Stimulated activated CD4-positive, alpha-beta T cell treated with anti-CD3 and anti-CD28 coated beads, Interleukin-4, amount 100 ng/mL, for 48 hours (primary cell): ENCODE results near the gene APH1B.
"Not testable (repeated sequence)": the region's sequence is repeated elsewhere in the genome, so short reads cannot be mapped to it uniquely, and the experiment has no call there.

Source experiments
- DNase-seq, 2 donors: peaks; one replicate each; pipeline ENCODE4 v3.0.0-alpha.2; 2020; ENCODE audit warnings: low read depth in 2 of 2

APH1B gene

DNA sequence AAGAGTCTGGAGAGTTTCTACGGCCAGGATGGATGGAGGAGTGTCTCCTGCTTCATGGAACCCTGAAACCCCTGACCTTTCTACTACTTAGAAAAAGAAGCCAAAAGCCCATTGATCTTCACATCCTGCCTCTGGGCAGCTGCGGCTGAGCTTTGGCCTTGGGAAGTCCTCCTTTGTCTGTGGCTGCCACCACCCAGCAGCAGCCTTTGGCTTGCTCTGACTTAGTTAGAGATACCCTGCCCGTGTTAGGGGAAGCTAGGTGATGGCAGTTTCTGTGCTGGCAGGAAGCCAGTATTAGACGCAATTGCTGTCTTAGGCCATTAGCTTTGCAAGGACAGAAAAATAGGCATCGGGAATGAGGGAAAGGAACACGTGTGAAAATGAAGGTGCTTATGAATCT lies 18.8 kb downstream of the APH1B start:
- no peak for DNase-seq

DNA sequence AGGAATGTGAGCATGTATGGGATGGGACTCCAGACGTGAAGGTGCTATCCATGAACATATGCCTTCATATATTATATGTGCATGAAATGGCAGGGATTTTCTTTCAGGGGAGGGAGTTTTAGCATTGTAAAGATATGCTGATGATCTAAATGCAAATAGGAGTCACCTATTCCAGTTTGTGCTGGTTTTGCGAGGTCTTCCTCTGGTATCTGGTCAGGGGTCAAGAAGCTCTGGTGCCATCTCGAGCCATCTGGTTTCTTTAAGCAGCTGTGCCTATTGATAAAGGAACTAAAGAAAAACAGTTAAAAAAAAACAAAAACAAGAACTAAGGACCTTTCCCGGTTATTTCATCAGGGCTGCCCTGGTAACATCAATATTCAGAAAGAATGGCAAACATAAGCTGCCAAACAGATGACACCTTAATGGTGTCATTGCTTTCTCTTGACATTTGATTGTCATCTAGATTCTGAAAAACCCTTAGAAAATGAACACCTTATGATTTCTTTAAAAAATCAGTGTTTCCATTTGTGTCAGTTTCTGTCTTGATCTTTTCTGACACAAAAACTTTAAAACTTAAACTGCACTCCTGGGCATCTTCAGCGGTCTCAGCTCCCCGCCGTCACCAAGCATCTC lies 22.7 kb downstream of the APH1B start:
- no peak for DNase-seq

DNA sequence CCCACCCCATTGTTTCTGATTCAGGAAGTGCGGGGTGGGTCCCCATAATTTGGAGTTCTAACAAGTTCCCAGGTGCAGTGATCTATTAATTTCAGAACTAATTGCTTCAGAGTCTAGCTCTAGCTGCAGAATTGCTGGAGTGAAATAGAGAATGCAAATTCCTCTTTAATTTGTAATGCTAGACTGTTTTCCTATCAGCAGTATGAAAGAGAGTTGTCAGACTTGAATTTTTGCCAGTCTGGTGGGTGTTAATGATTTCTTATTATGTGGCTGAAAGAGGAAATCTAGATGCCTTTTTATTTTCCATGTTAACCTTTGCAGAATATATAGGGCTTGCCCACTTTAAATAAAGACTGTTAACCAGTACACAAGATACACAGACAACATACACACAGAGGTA lies 23.7 kb downstream of the APH1B start:
- DNase-seq: no peak

DNA sequence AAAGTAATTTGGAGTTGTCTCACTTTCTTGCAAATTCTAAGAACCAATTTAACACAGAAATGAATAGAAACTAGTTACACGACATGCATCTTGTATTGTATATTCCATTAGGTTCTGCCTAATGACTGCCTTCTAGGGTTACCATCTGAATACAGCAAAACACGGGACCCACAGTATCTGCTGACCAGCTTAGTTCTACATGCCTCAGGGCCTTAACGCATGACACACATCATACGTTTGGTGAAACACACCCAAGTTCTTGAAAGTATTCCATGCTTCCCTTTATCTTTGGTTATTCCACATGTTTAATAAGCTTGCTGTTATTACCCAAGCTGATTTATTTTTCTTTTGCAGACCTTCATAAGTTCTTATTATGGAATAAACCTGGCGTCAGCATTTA lies 27.9 kb downstream of the APH1B start:
- no peak for DNase-seq

DNA sequence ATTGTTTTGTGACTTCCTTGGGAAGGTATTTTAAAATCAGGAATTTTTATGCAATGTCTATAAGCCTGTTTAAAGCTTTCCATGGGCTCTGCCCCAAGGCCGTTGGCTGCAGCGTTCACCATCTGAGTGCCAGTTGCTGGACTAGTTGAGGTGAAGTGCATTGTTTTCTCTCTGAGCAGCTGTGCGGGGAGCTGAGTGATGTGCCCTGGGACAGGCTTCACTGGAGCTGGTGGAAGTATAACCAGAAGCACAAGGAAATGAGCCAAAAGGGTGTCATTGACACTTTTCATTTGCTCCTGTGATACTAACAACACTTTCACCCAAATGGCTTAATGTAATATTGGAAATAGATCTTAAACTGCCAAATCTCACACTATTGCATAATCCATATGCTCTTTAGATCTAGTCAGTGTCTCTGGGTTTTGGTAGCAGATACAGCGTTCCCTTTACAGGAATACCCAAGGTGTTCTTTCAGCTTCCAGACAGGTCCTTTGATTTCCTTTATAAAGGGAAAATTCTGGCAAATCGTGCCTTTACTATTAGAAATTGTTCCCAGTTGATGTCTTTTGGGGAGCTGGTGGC lies 29.2 kb downstream of the APH1B start:
- DNase-seq: no peak

DNA sequence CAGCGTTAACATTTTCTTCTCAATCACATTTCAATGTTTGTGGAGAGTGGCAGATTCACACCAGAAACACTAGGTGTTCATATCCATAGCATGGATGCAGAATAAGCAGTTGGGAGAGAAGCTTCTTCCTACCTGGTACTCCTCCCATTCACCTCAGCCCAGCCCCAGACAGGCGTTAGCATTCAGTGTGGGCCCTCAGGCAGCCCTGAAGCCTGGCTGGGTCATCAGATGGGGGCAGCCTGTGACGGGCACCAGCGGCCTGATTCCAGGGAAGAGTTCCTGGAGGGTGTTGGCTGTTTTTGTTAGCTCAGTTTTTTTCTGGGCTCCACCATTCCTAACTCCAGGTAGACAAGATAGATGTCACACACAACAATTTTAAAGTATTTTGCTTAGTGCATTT lies 31.1 kb downstream of the APH1B start:
- DNase-seq: no peak

DNA sequence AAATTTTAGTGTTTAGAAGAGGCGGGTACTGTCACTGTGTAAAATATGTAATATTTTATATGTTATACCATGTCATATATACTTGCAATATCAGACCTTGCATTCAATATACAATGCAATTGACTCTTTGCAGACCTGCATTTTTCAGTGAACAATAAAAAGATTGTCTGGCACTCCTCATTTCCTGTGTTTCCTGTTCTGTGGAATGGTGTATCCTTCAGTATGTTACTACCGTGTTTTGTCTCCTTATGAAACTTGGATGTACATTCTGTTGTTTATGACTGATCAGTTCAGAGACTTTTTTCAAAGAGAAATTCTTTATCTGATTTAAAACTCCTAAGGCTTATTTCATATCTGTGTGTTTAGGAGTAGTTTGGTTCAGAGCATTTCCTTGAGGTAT lies 31.5 kb downstream of the APH1B start:
- no peak for DNase-seq

DNA sequence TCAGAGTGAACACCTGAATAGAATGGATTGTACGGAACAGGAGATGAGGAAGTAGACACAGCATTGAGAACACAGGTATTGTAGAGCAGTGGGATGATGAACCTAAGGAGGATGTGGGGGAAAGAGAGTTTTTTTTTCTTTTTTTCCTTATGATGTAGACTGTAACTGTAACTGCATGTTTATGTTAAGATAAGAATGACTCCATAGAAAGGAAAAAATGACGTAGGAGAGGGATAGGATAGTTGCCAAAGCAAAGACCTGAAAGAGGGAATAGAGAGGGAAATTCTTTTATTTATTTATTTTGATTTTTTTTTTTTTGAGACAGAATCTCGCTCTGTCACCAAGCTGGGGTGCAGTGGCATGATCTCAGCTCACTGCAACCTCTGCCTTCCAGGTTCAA lies 33.2 kb downstream of the APH1B start:
- no peak for DNase-seq

DNA sequence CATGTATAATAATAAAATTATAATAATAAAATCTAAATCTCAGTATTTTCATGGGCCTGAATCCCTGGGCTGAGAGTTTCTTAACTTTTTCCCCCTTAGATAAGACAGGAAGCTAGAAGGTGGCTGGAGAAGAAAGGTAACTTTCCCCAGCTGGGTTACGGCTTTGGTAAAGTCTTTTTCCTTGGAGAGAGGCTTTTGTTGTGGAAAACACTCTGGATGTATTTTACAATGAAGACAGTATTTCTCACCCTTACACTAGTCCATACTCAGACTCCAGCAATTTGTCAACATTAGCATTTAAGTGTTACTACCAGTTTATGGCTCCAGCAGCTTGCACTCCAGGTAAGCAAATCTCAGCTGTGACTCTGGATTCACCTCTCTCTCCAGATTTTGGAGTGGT lies 34.9 kb downstream of the APH1B start:
- no peak for DNase-seq

DNA sequence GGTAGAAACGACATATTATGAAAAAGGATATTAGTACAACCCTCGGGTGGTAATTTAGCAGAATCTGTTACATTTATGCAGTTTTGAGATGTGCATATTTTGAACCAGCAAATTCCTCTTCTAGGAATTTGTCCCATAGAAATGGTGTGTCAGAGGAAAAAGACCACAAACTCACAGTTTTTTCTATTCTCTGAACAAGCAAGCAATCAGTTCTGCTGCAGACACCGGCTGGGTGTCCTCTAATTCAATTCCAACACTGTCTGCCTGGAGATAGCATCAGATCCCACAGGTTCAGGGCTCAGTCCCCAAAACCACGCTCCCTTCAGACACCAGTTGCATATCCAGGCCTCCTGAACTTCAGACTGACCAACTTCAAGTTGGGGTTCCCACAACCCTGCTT lies 36.4 kb downstream of the APH1B start:
- DNase-seq: no peak

DNA sequence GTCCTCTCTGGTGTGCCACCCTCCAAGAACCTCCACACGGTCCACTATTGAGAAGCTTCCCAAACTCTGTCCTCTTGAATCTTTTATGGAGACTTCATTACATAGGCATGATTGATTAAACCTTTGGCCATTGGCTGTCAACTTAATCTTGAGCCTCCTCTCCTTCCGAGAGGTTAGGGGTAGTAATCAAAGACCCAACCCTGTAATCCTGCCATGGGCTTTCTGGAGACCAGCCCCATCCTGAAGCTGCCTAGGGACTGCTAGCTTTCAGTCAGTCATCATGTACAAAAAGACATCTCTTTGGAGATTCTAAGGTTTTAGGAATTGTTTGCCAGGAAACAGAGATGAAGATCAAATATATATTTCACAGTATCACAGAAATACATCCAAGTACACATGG lies 37.0 kb downstream of the APH1B start:
- DNase-seq: no peak

DNA sequence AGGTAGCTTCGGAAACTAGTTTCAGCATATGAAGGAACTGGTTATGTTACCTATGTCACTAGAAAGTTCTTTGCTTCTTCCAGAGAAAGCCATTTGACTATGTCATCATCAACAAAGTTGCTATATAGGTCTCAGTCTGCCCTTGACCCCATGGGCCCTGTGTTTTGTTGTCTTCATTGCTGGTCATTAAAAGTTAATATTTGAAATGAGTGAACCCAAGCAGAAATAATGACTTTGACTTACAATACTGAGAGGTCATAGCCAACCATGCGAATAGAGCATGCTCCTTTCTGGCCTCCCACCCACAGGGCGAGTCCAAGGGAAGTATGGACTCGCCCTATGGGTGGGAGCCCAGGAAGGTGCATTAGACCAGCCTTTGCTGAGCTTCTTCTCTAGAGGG lies 40.9 kb downstream of the APH1B start:
- DNase-seq: no peak

DNA sequence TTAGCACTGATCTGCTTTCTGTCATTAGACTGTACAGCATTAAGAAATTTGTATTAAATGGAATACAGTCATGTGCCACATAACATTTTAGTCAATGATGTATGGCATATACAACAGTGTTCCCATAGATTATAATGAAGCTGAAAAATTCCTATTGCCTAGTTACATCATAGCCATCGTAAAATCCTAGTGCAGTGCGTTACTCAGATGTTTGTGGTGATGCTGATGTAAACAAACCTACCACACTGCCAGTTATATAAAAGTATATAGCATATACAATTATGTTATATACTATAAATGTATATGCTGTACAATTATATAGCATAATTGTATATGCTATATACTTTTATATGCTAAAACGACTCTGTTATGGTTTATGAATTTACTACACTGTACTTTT lies 41.7 kb downstream of the APH1B start:
- DNase-seq: no peak

DNA sequence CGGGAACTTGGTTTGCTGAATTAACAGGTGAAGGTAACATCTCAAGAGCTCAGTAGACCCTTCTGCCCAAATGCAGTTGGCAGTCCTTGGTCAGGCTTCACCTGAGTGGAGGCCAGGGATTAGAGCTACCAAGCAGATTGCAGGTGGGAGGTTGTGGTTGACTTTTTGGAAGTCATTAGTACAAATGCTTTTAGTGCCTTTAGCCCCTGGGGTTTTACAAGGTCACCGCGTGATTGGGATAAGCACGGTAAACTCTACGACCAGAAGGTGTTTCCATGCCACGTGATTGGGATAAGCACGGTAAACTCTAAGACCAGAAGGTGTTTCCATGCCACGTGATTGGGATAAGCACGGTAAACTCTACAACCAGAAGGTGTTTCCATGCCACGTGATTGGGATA lies 43.0 kb downstream of the APH1B start:
- not testable (repeated sequence) for DNase-seq

DNA sequence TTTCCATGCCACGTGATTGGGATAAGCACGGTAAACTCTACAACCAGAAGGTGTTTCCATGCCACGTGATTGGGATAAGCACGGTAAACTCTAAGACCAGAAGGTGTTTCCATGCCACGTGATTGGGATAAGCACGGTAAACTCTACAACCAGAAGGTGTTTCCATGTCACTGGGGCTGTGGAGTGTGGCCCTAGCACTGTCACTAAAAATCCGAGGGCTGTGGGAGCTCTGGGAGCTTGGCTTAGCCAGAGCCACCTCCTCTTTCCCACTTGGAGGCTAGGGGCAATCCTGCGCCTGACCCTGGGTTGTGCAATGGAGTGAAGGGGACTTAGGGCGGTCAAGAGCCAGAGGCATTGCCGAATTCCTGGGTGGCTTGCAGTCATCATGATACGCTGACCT lies 43.6 kb downstream of the APH1B start:
- DNase-seq: not testable (repeated sequence)

DNA sequence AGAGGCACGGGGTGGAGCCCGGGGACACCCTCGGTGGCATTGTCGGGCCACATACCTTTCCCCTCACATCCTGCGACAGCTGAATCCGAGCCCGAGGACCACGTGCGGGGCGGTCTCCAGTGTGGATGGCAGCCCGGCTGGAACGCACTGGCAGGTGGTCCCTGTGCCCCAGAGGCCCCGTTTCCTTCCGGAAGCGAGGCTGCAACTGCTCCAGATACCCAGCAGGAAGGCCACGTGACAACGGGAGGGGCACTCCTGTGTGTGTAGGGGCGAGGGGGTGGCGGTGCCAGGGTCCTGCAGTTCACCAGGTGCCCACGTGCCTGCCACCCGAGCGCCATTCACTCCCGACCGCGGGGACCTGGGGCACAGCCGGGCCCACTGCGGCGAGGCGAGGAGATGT lies 44.1 kb downstream of the APH1B start:
- no peak for DNase-seq

DNA sequence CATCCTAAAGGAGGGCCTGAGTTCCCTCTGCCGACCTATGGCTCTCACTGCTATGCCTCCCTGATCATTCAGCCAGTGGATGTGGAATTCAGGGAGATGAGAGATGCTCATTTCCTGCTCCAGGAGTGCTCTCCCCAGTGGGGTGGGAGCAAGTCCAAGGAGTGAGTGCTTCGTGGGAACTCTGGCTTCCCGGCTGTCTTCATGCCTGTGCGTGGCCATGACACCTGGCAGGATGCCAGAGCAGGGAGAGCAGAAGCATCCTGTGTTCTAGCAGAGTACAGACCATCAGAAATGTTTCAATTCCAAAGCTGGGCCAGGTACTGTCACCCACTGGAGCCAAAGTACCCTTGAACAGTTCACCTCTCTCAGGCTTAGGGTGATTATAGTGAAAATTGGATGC lies 45.1 kb downstream of the APH1B start:
- no peak for DNase-seq

DNA sequence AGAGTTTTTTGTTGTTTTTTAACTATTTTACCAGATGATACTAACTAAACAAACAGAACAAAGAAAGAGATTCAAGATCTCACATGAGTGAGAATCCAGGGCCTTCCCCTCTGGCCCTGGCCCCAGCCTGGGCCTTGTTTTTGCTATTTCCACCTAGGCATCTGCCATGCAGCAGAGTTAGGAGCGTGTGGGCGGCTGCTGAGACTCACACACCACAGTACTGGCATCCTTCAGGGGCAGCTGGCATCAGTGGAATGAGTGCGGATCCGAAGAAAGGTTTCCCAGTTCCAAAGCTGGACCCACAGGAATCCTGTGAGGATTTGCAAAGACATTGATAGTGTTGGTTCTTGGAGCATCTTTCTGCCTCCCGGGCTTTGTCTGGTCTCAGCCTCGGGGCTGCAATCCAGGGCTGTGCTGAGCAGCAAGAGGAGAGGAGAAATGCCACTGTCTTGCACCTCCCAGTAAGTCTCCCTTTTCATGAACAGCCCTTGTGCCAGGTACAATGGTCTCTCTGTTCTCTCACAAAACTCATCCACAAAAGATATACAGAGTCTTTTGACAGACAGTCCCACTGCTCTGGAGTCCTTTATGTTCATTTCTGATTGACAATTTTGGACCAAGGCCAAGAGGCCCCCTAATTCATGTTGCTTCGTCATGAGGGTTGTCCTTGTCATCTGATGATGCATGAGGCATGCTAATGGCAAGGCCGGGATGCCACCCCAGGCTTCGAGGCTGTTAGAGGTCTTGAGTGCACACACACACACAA lies 46.6 kb downstream of the APH1B start:
- peak in 1 of 2 donors; percentile 12 for DNase-seq

DNA sequence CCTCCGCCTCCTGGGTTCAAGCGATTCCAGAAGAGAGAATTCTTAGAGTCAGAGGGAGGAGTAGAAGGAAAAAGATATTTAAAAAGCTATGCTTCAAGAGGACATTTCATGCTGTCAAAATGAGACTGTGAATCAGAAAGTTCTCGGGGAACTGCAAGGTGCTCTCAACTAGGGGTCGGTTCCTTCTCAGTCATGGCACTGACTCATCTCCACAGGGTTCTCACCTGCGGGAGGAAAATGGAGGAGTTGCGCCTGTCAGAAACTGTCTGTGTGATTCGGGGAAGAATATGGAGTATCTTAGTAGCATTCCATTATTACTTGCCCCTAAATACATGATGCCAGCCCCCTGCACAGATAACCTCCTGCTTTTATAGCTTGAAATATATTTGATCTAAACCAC lies 47.4 kb downstream of the APH1B start:
- no peak for DNase-seq

DNA sequence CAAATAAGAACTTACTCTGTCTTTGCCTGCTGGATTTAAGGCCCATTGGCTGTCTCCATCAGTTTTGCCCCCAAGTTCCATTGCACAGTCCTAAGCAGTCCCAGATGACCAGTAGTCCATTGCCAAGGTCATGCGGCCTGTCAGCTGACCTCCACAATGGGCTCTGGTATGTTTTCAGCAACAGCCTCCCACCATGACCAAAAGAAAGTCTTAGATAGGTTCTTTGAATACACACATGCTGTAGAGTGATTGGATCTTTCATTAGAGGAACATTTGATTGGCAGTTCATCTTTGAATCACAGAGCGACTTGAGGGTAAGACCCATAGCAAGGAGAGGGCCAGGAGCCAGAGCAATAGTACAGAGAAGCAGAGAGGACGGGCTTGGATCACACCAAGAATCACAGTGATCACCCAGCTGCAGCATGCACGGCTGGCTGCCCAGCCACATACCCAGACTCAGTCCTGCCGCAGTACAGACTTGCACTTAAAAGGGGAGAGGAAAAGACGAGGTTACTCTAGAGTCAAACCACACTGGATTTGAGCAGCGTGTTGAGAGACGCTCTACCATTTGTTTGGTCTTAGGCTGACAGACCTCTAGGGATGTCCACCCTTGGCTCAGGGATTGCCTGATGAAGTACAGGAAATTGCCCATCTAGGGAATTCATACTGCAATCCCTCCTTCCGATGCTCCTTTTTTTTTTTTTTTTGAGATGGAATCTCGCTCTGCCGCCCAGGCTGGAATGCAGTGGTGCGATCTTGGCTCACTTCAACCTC lies 50.4 kb downstream of the APH1B start:
- no peak for DNase-seq

DNA sequence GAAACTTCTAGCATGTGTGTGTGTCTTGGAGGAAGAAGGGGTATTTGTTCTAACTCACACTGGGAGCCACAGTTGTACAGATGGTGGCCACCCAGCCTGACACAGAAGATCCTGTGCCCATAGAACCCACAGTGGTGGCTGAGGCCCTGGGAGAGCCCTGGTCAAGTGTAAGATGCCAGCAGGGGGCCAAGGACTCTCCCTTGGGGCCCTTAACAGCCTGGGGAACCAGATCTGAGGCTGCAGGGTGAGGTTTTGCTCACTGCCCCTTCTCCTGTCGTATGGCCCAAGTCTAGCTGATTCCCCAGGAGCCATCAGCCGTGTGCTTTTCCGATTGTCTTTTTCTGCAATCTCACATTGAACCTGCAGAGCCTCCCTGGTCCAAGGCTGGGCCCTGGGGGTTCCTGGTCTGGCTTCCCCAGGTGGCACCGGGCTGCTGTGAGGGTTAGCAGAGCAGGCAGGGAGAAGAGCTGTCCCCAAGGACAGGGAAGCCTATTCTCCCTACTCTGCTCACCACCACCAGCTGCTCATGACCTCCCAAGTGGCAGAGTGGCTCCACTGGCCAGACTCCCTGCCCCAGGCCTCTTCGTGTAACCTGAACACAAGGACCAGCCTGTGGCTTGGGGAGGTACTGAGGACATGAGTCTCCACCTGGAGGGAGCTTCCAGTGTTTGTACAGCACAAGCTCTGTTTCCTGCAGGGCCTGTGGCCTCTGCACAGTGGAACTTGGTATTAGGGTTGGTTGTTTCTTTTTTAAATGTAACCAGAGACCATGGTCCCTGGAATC lies 52.4 kb downstream of the APH1B start:
- no peak for DNase-seq

DNA sequence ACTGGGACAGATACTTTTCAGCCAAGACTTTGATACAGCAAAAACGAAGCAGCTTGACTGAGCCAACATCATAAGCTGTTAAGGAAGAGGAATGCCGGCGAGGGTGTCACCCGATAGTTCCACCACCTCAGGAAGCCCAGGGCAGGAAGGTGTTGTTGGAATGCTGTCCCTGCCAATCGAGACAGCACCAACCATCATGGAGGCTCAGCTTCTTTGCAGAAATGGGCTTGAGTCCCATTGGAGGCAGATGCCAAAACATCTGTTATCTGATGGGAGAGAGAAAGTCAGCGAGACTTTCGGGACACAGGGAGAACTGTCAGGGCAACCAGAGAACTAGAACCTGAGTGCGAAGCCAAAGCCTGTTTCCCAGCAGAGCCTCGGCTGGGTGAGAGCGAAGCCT lies 53.5 kb downstream of the APH1B start:
- no peak for DNase-seq
